Right lobe of liver (tissue), 6 donors: ENCODE results near the gene TSC1. TPM values are rescaled to one million over a fixed set of nuclear protein-coding genes. Genes with fewer than 3 reads are reported as not detected.

Experiments
- ATAC-seq, 4 donors: fragments of 200-7000 bp; cut with Tn5 transposase; one replicate each; pipeline ENCODE4 v1.9.1; 2020; ENCODE audit warnings: mild to moderate bottlenecking in 4 of 4, moderate library complexity in 4 of 4
- DNase-seq, 3 donors: peaks; one replicate each; pipeline ENCODE4 v3.0.0-alpha.2; 2020
- H3K27ac ChIP-seq, 3 donors: fragments of 200-600 bp; one replicate each; pipeline ENCODE4 v1.8.0; 2022
- H3K27me3 ChIP-seq, 2 donors: fragments of 200-600 bp; one replicate each; pipeline ENCODE4 v1.8.0; 2022
- H3K36me3 ChIP-seq, 4 donors: fragments of 200-600 bp; sonication (generic) in 1 of 4; one replicate each; pipeline versions ENCODE4 v1.5.1 to v1.8.0; 2017 to 2022; ENCODE audit warnings: control low read depth in 1 of 4
- H3K4me1 ChIP-seq, 4 donors: fragments of 200-600 bp; sonication (generic) in 1 of 4; one replicate each; pipeline versions ENCODE4 v1.5.1 to v1.8.0; 2017 to 2022; ENCODE audit warnings: control low read depth in 1 of 4
- H3K4me3 ChIP-seq, 3 donors: fragments of 200-600 bp; one replicate each; pipeline ENCODE4 v1.8.0; 2022
- H3K9me3 ChIP-seq, 4 donors: fragments of 200-600 bp; sonication (generic) in 1 of 4; one replicate each; pipeline versions ENCODE4 v1.5.1 to v1.8.0; 2017 to 2022; ENCODE audit warnings: control low read depth in 1 of 4
- CTCF ChIP-seq, 4 donors: fragments of 200-600 bp in 3 of 4; fragments of 450-650 bp in 1 of 4; IDR thresholded peaks; one replicate each; pipeline versions ENCODE4 v1.5.1 to v1.8.0; 2016 to 2022; ENCODE audit warnings: antibody characterized with exemption in 4 of 4, mild to moderate bottlenecking in 2 of 4
- POLR2A ChIP-seq: fragments of 450-650 bp; IDR thresholded peaks from one replicate; pipeline ENCODE4 v1.6.1; 2017; ENCODE audit warnings: antibody characterized with exemption, mild to moderate bottlenecking
- WGBS: methylation state at CpG from one replicate; pipeline ENCODE4 v1.1.6; 2018; ENCODE audit warnings: low coverage, low lambda C conversion rate; ENCODE audit not compliant: insufficient coverage; ENCODE audit errors: missing lambda C conversion rate; 5-methylcytosine and 5-hydroxymethylcytosine counted together
- intact Hi-C, 2 donors: fragments of 100-400 bp; cut with DNase I; formaldehyde crosslinking; loops; one replicate each; pipeline versions ENCODE4 v1.11.2 to v1.14.1; 2022
- total RNA-seq, 6 experiments: library from RNA; depleted of rRNA in 2 of 6; stranded (reverse); fragments of >200 nt in 2 of 6; fragmentation: NEBNext Ultra II Directional in 3 of 6; extraction: Animal tissue kit (Norgen Biotek cat#: 25700) in 3 of 6; gene quantifications; one replicate each; pipeline versions ENCODE4 v1.1.0 to v1.2.4, GENCODE V29; 2016 to 2023
- donor health status: DM: no; HTN: yes; CAD: no.
- donor health status: DM: no; HTN: no; CAD: no.
- donor health status: DM: no; HTN: no; CAD: no.
- donor health status: DM: no; HTN: yes; CAD: no.
- donor health status: DM: no; HTN: yes; CAD: no.

Gene TSC1
- total RNA-seq, 6 experiments from 2014 or later: 14.2 to 22.8 (median 18.3) TPM

DNA sequence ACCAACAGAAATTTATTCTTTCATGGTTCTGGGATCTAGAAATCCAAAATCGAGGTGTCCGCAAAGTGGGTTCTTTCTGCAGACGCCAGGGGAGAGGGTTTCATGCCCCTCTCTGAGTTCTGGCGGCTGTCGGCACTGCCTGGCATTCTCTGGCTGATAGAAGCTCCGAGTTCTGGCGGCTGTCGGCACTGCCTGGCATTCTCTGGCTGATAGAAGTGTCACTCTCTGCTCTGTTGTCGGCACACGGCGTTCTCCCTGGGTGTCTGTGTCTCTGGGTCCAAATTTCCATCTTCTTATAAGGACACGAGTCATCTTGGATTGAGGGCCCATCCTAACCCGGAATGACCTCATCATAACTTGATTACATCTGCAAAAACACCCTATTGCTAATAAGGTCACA is 41.7 kb upstream of the TSC1 start:
- H3K9me3 ChIP-seq: no peaks in the 10 kb centered on the region
- 70% methylated on average over 3 of the region's 13 CpGs for WGBS
- H3K36me3 ChIP-seq: no peaks in the 10 kb centered on the region
- DNase-seq (no peak), ATAC-seq (no peak)
- no peak overlapping the region for H3K27ac ChIP-seq
- H3K4me3 ChIP-seq: no peak overlapping the region
- no peaks in the 10 kb centered on the region for H3K27me3 ChIP-seq
- intact Hi-C loops: no loop called here
- TF ChIP-seq CTCF (IDR thresholded peaks at IDR 0.05): no peak
- no peak for TF ChIP-seq POLR2A
- H3K4me1 ChIP-seq: no peaks in the 10 kb centered on the region

GRCh38 chr9:132985489-132985888 is 41.1 kb upstream of the TSC1 start:
- ATAC-seq: no peak
- H3K4me1 ChIP-seq: no peaks in the 10 kb centered on the region
- no peaks in the 10 kb centered on the region for H3K9me3 ChIP-seq
- no peak for DNase-seq
- H3K27ac ChIP-seq: no peak overlapping the region
- WGBS: 39% methylated on average over 2 of the region's 8 CpGs
- TF ChIP-seq POLR2A (no peak), CTCF (IDR thresholded peaks at IDR 0.05) (no peak)
- intact Hi-C loops: no loop called here
- no peaks in the 10 kb centered on the region for H3K36me3 ChIP-seq
- H3K4me3 ChIP-seq: no peak overlapping the region
- H3K27me3 ChIP-seq: no peaks in the 10 kb centered on the region

- no peaks in the 10 kb centered on the region for H3K9me3 ChIP-seq
- no peak for ATAC-seq
- no peak overlapping the region for H3K27ac ChIP-seq
- H3K27me3 ChIP-seq: no peaks in the 10 kb centered on the region
- H3K36me3 ChIP-seq: no peaks in the 10 kb centered on the region
- H3K4me1 ChIP-seq: no peaks in the 10 kb centered on the region
- no peak overlapping the region for H3K4me3 ChIP-seq
- TF ChIP-seq CTCF (IDR thresholded peaks at IDR 0.05): no peak
- TF ChIP-seq POLR2A: no peak
- no peak for DNase-seq
- WGBS: 23% methylated on average over 3 of the region's 4 CpGs
- intact Hi-C loops: no loop called here
Measured at GRCh38 chr9:132985071-132985350, 40.6 kb upstream of the TSC1 start.

DNA sequence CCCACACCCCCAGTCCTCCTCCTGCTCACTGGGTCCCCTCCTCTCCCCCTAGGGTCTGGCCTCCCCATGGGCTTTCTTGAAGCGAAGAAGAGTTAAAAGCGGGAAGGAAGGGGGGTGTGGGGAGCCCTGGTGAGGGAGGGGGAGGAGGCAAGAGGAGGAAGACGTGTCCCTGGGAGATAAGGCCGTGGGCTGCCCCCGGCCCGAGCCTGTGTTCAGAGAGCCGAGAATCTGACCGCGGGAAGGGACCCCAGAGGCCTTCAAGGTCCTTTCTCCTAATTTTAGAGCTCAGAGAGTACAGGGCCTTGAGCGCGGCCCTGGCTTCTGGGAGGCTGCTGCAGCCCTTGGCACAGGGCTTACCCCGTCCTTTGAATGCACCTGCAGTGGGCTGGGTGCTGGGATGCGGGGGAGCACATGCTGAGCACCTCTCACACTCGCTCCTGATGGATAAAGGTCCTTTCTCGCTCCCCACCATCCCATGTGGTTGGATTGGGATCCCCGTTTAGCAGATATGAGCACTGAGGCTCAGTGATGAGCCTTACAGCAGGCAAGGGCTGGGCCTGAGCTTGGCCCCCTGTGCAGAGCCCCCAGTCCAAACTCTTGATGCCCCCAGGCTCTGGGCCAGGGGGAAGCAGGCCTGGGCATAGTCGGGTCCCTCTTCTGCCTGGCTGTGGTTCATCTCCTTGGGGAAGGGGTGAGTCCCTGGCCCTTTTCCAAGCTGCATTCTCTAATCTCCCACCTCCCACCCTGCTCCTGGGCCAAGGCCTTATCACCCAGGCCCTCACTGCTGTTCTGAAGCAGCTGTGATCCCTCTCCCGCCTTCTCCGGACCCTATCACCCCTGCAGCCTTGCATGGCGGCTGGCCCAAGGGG is 40.0 kb upstream of the TSC1 start:
- TF ChIP-seq POLR2A (no peak), CTCF (IDR thresholded peaks at IDR 0.05) (no peak)
- Histone ChIP-seq H3K36me3 (no peaks in the 10 kb centered on the region), H3K27me3 (no peaks in the 10 kb centered on the region), H3K4me3 (no peak overlapping the region), H3K4me1 (no peaks in the 10 kb centered on the region), H3K27ac (no peak overlapping the region), H3K9me3 (no peaks in the 10 kb centered on the region)
- intact Hi-C loops: no loop called here
- no peak for DNase-seq
- WGBS: 66% methylated on average over 4 of the region's 20 CpGs
- ATAC-seq: no peak
